ENCODE data around the gene TMEM235.
A peak's percentile ranks its signal among the peaks of the same experiment; 100 is the strongest.

TMEM235 gene
- total RNA-seq: 0 reads per million in 3 experiments

DNA sequence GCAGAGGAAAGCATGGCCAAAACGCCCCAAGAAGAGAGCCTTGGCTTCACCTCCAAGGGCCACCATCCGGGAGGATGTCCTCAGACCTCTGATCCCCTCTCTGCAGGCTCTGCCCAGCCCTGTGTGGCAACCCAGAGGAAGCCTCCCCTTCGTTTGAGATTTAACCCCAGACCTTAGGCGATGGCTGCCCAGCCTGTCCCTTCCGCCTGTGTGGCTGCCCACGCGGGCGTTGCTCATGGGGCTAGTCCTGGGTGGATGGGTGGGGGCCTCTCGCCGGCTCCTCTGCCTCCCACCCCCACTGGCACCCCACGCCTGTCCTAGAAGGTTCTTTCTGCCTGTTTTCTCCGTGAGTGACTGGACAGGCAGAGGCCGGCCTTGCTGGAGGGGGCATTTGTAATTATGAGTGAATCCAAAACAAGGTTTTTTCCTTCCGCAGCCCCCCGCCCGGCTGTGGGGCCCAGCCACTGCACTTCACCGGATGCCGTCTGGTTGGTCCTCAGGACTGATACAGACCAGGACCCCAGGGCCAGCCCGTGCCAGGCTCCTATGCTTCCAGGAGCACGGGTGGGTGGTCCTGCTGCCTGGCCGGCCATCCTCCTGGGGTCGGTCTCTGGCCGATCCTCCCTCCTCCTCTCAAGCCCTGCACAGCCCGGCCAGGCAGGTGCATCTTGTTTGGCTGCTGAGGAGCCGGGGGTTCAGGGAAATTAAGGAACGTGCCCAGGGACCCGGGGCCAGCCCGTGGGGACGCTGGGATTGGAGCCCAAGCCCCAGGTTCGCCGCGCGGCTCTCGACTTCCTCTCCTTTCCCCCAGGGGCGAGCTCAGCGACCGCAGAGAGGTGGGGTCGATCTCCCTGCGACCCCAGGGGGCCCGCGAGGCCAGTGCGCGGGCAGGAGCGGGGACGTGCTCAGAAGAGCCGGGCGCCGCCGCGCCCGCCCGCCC lies at the start of gene TMEM235:
TMEM235 (plus strand) TSS at position 636 of the 940 bp plus-strand sequence. CDS start 393 bp downstream, outside the sequence.
- no peak for DNase-seq

DNA sequence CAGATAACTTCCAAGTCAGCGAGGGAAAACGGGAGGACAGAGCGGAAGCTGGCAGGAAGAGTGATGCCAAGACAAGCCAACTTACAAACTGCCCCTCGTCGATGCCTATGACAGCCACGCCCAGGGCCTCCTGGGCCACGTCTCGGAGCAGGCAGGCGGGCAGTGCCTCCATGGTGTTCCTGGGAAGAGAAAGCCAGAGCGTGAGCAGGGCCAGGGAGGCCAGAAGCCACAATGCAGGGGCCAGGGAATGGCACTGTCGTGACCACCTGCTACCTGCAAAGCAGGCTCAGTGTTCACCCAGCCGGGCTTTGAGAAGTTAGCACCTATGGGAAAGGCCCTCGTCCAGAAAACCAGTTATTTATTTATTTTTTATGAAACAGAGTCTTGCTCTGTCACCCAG lies 48.9 kb upstream of the TMEM235 start:
- DNase-seq: no peak

DNA sequence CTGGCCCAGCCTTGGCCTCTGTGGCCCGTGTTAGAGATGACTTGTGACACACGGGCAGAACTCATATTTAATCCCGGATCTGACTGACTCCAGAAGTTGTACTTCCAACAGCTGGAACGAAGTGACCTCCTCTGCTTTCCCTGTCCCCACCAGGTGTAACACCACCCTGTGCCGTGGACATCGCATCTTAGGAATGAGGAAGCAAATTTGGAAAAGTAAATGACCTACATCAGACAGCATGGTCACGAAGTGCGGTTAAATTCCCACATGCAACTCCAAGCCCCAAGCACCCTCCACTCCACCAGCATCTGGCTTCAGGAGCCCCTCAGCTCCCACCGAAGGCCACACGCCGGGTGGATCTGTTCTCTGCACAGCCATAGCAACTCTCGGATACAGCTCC lies 47.5 kb upstream of the TMEM235 start:
- no peak for DNase-seq

DNA sequence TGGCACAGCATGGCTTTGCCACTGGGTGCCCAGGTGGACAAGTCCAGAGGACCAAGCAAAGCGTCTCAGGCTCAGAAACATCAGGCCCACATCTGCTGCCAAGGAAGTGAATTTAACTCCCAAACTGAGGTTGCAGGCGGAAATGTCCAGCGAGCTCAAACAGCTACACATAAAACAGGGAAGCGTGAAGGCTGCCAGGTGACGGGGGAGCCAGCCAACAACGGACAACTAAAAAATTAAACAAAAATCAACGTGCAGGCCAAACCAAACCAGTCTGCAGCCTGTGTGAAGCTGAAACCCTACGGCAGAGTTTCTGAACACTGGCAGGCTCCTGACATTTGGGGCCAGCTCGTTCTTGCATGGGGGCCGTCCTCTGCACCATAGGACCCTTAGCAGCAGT lies 47.1 kb upstream of the TMEM235 start:
- DNase-seq: no peak

DNA sequence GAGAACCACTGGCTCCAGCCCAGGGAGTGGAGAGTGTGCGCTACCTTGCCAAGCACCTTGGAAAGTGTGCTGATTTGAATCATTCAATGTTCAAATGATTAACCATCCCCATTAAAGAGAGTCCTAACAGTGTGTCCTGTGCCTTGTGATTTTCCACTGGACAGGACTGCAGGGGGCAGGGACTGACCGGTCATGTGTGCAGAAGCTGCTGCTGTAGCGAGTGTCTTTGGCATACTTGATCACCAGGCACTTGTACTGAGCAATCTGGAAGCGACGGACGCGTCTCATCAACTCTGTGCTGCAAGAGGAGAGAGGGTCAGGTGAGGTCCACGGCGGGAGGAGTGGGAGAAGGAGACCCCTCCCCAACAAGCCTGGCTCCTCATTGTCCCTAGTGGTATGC lies 46.6 kb upstream of the TMEM235 start:
- no peak for DNase-seq

DNA sequence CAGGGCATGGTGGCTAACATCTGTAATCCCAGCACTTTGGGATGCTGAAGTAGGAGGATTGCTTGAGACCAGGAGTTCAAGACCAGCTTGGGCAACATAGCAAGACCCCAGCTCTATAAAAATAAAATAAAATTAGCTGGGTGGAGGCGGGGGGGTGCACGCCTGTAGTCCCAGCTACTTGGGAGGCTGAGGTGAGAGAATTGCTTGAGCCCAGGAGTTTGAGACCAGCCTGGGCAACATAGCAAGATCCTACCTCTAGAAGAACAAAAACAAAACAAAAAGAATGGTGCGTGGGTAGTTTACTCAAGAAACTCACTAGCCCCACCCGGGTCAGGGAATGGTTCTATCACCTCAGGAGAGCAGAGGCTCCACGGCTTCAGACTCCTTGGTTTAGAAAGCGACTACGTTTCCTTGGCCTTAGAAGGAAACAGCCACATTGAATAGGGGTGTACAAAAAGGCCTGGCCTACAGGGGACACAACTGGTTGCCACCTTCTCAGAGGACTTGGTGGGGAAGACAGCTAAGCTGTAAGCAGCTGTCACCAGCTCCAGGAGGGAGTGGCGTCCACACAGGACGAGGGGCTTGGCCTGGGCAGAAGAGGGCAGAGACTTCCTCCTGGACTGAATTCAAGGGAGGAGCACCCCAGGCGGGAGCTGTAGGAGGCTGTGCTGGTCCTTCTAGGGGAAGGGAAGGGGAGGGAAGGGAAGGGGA lies 45.3 kb upstream of the TMEM235 start:
- DNase-seq: no peak

DNA sequence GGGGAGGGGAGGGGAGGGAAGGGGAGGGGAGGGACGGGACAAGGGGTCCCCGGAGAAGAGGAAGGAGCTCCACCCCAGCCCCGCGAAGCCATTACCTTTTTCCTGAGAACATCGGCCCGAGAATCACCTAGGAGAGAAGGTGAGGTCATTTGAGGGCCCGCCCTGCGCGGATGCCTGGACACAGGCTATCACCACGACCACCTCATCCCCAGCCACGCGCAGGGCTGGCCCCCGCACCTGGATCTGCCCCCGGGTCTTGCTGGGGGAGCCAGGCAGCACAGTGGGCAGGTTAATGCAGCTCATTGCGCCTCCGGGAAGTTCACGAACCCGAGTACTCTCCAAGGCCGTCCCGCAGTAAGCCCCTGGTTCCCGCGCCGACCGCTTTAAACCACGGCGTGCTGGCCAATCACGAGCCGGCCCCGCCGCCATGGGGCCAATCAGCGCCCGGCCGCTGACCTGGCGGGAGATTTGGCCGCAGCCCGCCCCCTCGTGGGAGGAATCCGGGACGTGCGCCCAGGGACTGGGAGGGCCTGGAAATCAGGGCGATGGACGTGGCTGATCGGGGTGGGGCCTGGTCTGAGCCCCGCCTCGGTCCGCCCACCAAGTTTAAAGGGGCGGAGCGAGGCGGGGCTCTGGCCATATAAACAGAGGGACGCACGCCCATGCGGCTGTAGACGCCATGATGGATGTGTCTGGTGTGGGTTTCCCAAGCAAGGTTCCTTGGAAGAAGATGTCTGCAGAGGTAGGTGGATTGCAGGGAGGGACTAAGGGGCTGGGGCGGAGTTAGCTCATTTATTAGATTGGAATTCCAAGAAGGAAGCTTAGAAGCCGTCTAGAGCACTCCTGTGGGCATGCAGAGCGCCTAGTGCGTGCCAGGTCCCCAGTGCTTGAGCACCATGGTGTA lies 44.5 kb upstream of the TMEM235 start, which contains the start of the genes AFMID and TK1:
AFMID (plus strand) TSS at position 671 of the 904 bp plus-strand sequence; CDS start at position 680, 9 bp downstream.
TK1 (minus strand) TSS at position 361 of the 904 bp plus-strand sequence; CDS start at position 303, 58 bp downstream.
- DNase-seq: peak; percentile 61

DNA sequence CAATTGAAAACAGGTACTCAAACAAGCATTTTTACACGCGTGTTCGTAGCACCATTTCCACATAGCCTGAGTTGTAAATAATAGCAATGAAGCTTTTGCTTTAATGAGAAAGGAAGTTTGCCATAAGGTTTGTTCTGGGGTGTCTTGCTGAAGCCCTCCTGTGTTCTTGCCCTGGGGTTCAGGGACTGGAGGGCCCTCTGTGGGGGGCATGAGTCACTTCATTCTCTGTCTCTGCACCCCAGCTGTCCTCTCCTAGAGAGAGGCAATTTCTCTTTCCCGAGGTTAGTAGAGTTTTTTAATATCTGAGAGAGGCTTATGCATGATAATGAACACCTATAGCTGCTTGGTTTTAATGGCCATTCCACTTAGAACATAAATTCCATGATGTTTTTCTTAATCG lies 34.7 kb upstream of the TMEM235 start:
- no peak for DNase-seq

DNA sequence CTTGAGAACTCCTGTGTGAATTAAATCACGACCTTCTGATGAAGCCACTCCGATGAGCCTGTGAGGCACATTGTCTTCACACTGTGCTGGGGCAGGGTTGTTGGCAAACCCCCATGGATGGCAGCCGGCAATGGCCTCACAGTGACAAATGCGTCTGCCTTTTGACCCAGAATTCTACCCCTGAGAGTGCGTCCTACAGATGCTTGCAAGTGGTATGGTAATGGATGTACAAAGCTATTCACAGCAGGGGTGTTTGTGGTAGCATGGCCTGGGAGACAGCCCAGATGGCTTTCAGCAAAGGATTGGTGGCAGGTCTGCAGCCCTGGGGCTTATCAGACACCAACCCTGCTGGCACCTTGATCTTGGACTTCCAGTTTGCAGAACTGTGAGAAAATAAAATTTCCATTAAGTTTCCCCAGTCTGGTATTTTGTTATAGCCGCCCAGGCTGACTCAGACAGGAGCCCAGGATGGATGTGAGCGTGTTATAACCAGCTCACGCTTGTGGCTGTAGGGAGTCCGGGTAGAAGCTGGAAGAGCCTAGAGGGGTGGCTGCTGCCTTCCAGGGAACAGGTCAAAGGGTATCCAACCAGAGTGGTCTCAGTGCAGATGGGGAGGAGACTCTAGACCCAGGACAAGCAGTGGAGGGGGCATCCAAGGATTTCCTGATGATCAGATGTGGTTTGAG lies 34.1 kb upstream of the TMEM235 start:
- no peak for DNase-seq

DNA sequence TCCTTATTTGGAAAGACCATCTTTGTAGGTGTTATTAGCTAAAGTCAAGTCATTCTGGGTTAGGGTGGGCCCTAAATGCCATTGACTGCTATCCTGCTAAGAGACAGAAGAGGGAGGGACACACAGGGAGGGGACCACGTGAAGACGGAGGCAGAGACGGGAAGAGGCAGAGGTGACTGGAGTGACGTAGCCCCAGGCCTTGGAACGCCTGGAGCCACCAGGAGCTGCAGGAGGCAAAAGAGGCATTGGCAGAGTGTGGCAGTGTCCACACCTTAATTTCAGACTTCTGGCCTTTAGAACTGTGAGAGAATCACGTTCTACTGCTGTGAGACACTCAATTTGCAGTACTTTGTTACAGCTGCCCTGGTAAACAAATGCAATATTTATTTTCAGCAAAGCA lies 31.0 kb upstream of the TMEM235 start:
- no peak for DNase-seq

DNA sequence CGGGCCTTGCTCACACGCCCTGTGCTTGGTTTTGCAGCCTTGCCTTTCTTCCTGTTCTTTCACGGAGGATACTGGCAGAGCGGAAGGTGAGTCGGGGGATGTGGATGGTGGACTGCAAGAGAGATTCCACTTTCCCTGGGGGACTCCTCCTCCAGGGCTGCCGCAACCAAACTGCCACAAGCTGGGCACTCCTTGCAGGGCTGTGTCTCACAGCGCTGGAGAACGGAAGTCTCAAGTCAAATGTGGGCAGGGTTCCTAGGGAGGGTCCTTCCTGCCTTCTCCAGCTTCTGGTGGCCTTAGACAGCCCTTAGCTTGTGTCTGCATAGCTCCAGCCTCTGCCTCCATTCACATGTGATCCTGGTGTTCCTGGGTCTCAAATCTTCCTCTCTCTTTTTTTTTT lies 28.8 kb upstream of the TMEM235 start:
- no peak for DNase-seq

DNA sequence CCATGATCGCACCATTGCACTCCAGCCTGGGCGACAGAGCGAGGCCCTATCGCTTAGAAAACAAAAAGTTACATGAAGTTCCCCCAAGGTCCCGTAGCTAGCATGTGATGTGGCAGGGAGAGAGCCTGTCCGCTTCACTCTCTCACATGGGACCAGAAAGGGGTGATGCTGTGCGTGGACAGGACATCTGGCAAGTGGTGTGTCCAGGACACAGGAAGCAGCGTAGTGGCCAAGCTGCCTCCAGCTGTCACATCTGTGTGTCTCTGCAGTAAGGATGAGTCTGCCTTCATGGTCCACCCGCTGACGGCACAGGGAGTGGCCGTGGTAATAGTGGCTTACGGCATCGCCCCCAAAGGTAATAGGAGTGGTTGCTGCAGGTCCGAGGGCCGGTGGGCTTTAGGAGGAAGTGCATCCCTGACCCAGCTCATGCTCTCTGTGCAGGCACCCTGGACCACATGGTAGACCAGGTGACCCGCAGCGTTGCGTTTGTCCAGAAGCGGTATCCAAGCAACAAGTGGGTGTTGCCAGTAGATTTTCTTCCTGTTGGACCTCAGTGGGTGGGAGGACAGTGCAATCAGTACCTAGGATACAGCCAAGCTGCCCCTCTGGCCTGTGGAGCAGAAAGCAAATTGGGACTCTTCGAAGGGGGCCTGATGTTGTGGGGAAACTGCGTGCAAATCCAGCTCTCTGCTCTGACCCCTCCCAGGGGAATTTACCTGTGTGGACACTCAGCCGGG lies 26.9 kb upstream of the TMEM235 start:
- no peak for DNase-seq

DNA sequence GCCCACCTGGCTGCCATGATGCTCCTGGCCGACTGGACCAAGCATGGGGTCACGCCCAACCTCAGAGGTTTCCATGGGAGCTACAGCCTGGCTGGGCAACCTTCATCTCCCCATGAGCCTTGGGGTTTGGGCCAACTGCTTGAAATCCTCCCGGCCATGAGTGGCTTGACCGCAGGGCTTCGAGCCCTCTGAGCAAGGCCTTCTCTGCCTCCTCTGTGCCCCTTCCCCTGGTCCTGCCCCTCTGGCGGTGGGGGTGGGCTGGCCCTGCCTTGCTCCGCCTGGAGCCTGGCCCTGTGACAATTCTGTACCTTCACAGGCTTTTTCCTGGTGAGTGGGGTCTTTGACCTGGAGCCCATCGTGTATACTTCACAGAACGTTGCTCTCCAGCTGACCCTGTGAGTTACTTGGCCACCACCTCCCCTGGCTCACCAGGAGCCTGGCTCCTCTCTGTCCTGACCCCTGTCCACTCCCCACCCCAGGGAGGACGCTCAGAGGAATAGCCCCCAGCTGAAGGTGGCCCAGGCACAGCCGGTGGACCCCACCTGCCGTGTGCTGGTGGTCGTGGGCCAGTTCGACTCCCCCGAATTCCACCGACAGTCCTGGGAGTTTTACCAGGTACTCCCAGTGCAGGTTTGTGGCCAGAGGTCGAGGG lies 26.2 kb upstream of the TMEM235 start:
- DNase-seq: no peak

DNA sequence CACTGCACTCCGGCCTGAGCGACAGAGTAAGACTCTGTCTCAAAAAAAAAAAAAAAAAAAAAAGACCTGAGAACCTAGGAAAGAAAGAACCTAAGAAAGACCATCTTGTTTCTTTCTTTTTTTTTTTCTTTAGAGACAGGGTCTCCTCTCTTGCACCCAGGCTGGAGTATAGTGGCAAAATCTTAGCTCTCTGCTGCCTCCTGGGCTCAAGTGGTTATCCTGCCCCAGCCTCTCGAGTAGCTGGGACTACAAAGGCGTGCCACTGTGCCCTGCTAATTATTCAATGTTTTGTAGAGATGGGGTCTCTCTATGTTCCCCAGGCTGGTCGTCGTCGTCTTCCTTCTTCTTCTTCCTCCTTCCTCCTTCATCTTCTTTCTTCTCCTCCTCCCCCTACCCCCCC lies 25.1 kb upstream of the TMEM235 start:
- no peak for DNase-seq

DNA sequence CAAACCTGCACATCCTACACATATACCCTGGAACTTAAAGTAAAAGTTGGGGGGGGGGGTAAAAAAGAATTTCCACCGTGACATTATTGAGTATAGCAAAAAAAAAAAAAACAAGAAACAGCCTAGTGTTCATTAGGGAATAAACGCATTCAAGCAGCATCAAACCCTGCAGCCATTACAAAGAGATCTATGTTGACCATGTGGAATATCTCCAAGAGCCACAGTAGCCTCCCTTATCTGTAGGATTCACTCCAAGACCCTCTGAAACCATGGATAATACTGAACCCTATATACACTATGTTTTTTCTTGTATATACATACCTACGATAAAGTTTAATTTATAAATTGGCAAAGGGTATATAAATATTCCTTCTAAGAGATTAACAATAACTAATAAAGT lies 22.9 kb upstream of the TMEM235 start:
- no peak for DNase-seq

DNA sequence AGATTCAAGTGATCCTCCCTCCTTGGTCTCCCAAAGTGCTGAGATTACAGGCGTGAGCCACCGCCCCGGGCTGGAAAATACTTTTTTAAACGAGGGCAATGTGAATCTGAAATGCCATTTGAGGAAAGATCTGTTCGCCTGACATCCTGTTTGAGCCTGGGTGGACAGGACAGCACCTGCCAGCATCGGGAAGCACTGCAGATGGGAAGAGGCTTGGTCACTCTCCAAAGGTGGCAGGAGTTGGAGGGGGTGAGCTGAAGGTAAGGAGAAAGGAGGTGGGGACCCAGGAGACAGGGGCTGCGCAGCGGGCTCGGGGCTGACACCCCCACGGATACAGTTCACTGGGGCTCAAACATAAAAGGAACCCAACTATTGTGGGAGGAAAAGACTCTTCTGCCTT lies 21.3 kb upstream of the TMEM235 start:
- DNase-seq: no peak

DNA sequence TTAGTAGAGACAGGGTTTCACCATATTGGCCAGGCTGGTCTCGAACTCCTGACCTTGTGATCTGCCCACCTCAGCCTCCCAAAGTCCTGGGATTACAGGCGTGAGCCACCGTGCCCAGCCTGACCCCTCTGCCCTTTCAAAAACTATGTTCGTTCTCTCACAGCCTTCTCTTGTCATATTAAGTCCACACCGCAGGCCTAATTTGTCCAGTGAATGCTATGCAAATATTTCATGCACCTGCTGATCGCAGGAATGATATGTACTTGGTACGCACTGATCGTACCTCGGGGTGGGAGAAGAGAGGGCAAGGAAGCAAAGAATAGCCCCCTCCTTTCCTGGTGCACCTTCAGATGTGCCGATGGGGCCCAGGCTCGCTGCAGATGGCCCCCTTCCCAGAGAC lies 20.4 kb upstream of the TMEM235 start:
- DNase-seq: no peak

DNA sequence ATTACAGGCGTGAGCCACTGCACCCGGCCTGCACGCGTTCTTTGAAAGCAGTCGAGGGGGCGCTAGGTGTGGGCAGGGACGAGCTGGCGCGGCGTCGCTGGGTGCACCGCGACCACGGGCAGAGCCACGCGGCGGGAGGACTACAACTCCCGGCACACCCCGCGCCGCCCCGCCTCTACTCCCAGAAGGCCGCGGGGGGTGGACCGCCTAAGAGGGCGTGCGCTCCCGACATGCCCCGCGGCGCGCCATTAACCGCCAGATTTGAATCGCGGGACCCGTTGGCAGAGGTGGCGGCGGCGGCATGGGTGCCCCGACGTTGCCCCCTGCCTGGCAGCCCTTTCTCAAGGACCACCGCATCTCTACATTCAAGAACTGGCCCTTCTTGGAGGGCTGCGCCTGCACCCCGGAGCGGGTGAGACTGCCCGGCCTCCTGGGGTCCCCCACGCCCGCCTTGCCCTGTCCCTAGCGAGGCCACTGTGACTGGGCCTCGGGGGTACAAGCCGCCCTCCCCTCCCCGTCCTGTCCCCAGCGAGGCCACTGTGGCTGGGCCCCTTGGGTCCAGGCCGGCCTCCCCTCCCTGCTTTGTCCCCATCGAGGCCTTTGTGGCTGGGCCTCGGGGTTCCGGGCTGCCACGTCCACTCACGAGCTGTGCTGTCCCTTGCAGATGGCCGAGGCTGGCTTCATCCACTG lies 17.3 kb upstream of the TMEM235 start, which contains the start of gene BIRC5:
BIRC5 (plus strand) TSS at position 238 of the 690 bp plus-strand sequence; CDS start at position 302, 64 bp downstream.
- peak; percentile 83 for DNase-seq

DNA sequence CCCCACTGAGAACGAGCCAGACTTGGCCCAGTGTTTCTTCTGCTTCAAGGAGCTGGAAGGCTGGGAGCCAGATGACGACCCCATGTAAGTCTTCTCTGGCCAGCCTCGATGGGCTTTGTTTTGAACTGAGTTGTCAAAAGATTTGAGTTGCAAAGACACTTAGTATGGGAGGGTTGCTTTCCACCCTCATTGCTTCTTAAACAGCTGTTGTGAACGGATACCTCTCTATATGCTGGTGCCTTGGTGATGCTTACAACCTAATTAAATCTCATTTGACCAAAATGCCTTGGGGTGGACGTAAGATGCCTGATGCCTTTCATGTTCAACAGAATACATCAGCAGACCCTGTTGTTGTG lies 16.7 kb upstream of the TMEM235 start:
- DNase-seq: no peak
